H1 (cell line): Measurements from ENCODE around the gene ZNF423. TPM values are rescaled to one million over a fixed set of nuclear protein-coding genes. Genes with fewer than 3 reads are reported as not detected.

Experiments used
- CTCF ChIA-PET: fragments of 300-600 bp; sonication (Branson Sonifier 250); formaldehyde crosslinking; loops from one replicate; lab custom pipeline; 2021; ENCODE audit not compliant: partially characterized antibody; lab: Charles Lee
- POLR2A ChIA-PET: fragments of 300-600 bp; sonication (Branson Sonifier 250); formaldehyde crosslinking; loops from one replicate; lab custom pipeline; 2021; ENCODE audit warnings: inconsistent platforms; ENCODE audit not compliant: partially characterized antibody; lab: Charles Lee
- DNase-seq, 2 experiments: peaks; one replicate each; pipeline versions ENCODE4 v3.0.0 to v3.0.0-alpha.2; 2010 to 2022; ENCODE audit warnings: low spot score in 2 of 2, low read depth in 1 of 2, mixed read lengths in 1 of 2
- FAIRE-seq: peaks from 2 replicates; lab custom pipeline; 2011; peaks lifted over from hg19 to GRCh38; lab: Jason Lieb, UNC
- H2AFZ ChIP-seq: 2 replicates; pipeline ENCODE4 v1.8.1; 2012; ENCODE audit warnings: low read length, inconsistent platforms
- H2AK5ac ChIP-seq: 2 replicates; pipeline ENCODE4 v1.6.1; 2013; ENCODE audit warnings: low read depth, low read length
- H2BK120ac ChIP-seq: replicated peaks from 2 replicates; pipeline ENCODE3; 2013; ENCODE audit warnings: low read depth, low read length, inconsistent platforms
- H2BK12ac ChIP-seq: 2 replicates; pipeline ENCODE4 v1.6.1; 2013; ENCODE audit warnings: low read depth, low read length
- H2BK15ac ChIP-seq: 2 replicates; pipeline ENCODE4 v1.6.1; 2013; ENCODE audit warnings: low read length
- H2BK20ac ChIP-seq: 2 replicates; pipeline ENCODE4 v1.6.1; 2013; ENCODE audit warnings: low read length
- H2BK5ac ChIP-seq: 2 replicates; pipeline ENCODE4 v1.6.1; 2013; ENCODE audit warnings: low read depth, low read length
- H3K14ac ChIP-seq: 2 replicates; pipeline ENCODE4 v1.6.1; 2013; ENCODE audit warnings: inconsistent platforms; ENCODE audit not compliant: insufficient read length
- H3K18ac ChIP-seq: 2 replicates; pipeline ENCODE4 v1.6.1; 2013; ENCODE audit warnings: low read length; ENCODE audit errors: extremely low read depth
- H3K23ac ChIP-seq: 2 replicates; pipeline ENCODE4 v1.6.1; 2013; ENCODE audit warnings: inconsistent platforms; ENCODE audit not compliant: insufficient read length
- H3K23me2 ChIP-seq: 2 replicates; pipeline ENCODE4 v1.6.1; 2013; ENCODE audit warnings: low read depth, low read length
- H3K27ac ChIP-seq: 2 replicates; pipeline ENCODE4 v1.6.1; 2011; ENCODE audit warnings: low read depth, low read length, inconsistent platforms
- H3K27me3 ChIP-seq, 4 experiments: replicated peaks in 1 of 4; 1 replicate in 1 of 4; 2 replicates in 3 of 4; pipeline versions ENCODE4 v1.6.1 to v1.8.1; 2011 to 2013; ENCODE audit warnings: low read length in 3 of 4, mild to moderate bottlenecking in 3 of 4, inconsistent platforms in 2 of 4, mixed read lengths in 2 of 4, moderate library complexity in 1 of 4; ENCODE audit not compliant: control insufficient read depth in 3 of 4, insufficient read depth in 3 of 4; ENCODE audit errors: extremely low read depth in 1 of 4
- H3K36me3 ChIP-seq, 4 experiments: 2 replicates each; pipeline versions ENCODE4 v1.6.1 to v1.8.1; 2011 to 2013; ENCODE audit warnings: mild to moderate bottlenecking in 4 of 4, low read length in 3 of 4, moderate library complexity in 2 of 4, control low read depth in 1 of 4, inconsistent platforms in 1 of 4; ENCODE audit not compliant: insufficient read depth in 4 of 4, control insufficient read depth in 2 of 4
- H3K4ac ChIP-seq: replicated peaks from 2 replicates; pipeline ENCODE3; 2013; ENCODE audit warnings: low read length, low read depth, mixed read lengths, inconsistent platforms; ENCODE audit not compliant: insufficient read length
- H3K4me1 ChIP-seq, 4 experiments: replicated peaks in 1 of 4; 1 replicate in 1 of 4; 2 replicates in 3 of 4; pipeline versions ENCODE4 v1.6.1 to v1.8.1; 2011 to 2013; ENCODE audit warnings: low read length in 3 of 4, inconsistent platforms in 2 of 4, mixed read lengths in 1 of 4; ENCODE audit not compliant: insufficient read depth in 4 of 4, control insufficient read depth in 3 of 4
- H3K4me2 ChIP-seq, 2 experiments: 2 replicates each; pipeline versions ENCODE4 v1.6.1 to v1.8.1; 2011 to 2013; ENCODE audit warnings: low read depth in 2 of 2, low read length in 2 of 2, control low read depth in 1 of 2, inconsistent platforms in 1 of 2, mild to moderate bottlenecking in 1 of 2; ENCODE audit not compliant: insufficient read depth in 1 of 2
- H3K4me3 ChIP-seq, 4 experiments: fragments of 200-600, 300-600 bp in 1 of 4; sonication (generic), shearing (Covaris generic), sonication (Bioruptor Twin) in 1 of 4; 2 replicates each; pipeline versions ENCODE4 v1.5.1 to v1.8.1; 2011 to 2016; ENCODE audit warnings: low read length in 4 of 4, low read depth in 3 of 4, control low read depth in 2 of 4, inconsistent platforms in 2 of 4, mild to moderate bottlenecking in 2 of 4, mixed read lengths in 1 of 4, moderate library complexity in 1 of 4; ENCODE audit not compliant: insufficient read depth in 2 of 4; ENCODE audit errors: extremely low read depth in 1 of 4
- H3K56ac ChIP-seq: replicated peaks from 2 replicates; pipeline ENCODE3; 2013; ENCODE audit warnings: low read depth, mild to moderate bottlenecking, mixed read lengths, low read length, inconsistent platforms; ENCODE audit not compliant: insufficient read length
- H3K79me1 ChIP-seq: 2 replicates; pipeline ENCODE4 v1.6.1; 2013; ENCODE audit warnings: low read depth, low read length, control low read depth
- H3K79me2 ChIP-seq, 2 experiments: 2 replicates each; pipeline versions ENCODE4 v1.6.1 to v1.8.1; 2012 to 2013; ENCODE audit warnings: low read length in 2 of 2, mild to moderate bottlenecking in 2 of 2, inconsistent platforms in 1 of 2; ENCODE audit not compliant: insufficient read depth in 2 of 2, control insufficient read depth in 1 of 2
- H3K9ac ChIP-seq, 4 experiments: replicated peaks in 1 of 4; 1 replicate in 1 of 4; 2 replicates in 3 of 4; pipeline versions ENCODE4 v1.6.1 to v1.8.1; 2011 to 2013; ENCODE audit warnings: low read depth in 3 of 4, low read length in 3 of 4, control low read depth in 2 of 4, mild to moderate bottlenecking in 2 of 4, moderate library complexity in 2 of 4, inconsistent platforms in 1 of 4; ENCODE audit errors: extremely low read depth in 1 of 4
- H3K9me3 ChIP-seq, 2 experiments: 2 replicates each; pipeline versions ENCODE4 v1.6.1 to v1.8.1; 2012 to 2013; ENCODE audit warnings: mild to moderate bottlenecking in 2 of 2, moderate library complexity in 2 of 2, control low read depth in 1 of 2, inconsistent platforms in 1 of 2, low read depth in 1 of 2, low read length in 1 of 2, mixed read lengths in 1 of 2; ENCODE audit not compliant: insufficient read depth in 2 of 2
- H4K20me1 ChIP-seq, 2 experiments: replicated peaks in 1 of 2; 2 replicates each; pipeline versions ENCODE3 to v1.8.1; 2011 to 2013; ENCODE audit warnings: inconsistent platforms in 2 of 2, low read length in 2 of 2, mild to moderate bottlenecking in 1 of 2; ENCODE audit not compliant: insufficient read depth in 2 of 2, control insufficient read depth in 1 of 2
- H4K5ac ChIP-seq: 2 replicates; pipeline ENCODE4 v1.6.1; 2013; ENCODE audit warnings: low read length, low read depth, mixed read lengths, inconsistent platforms; ENCODE audit not compliant: insufficient read length
- H4K8ac ChIP-seq: 2 replicates; pipeline ENCODE4 v1.8.0; 2013; ENCODE audit warnings: mild to moderate bottlenecking, moderate library complexity, low read length, inconsistent platforms; ENCODE audit not compliant: insufficient read depth; ENCODE audit errors: extremely low read depth
- H4K91ac ChIP-seq: replicated peaks from 2 replicates; pipeline ENCODE3; 2013; ENCODE audit warnings: low read length, mixed read lengths, inconsistent platforms; ENCODE audit not compliant: insufficient read length
- BACH1 ChIP-seq: IDR thresholded peaks from 2 replicates; pipeline ENCODE4 v1.6.1; 2012; ENCODE audit warnings: low read length, improper control_type of control experiment
- CHD1 ChIP-seq: IDR thresholded peaks from 2 replicates; pipeline ENCODE4 v1.6.1; 2012; ENCODE audit warnings: low read depth, low read length, improper control_type of control experiment
- CREB1 ChIP-seq: IDR thresholded peaks from 2 replicates; pipeline ENCODE4 v1.6.1; 2012; ENCODE audit warnings: inconsistent platforms
- CTBP2 ChIP-seq: IDR thresholded peaks from 2 replicates; pipeline ENCODE4 v1.7.0; 2011; ENCODE audit warnings: borderline replicate concordance, mild to moderate bottlenecking, moderate library complexity, mixed read lengths, low read length; ENCODE audit not compliant: insufficient read depth, insufficient read length
- E2F6 ChIP-seq: IDR thresholded peaks from 2 replicates; pipeline ENCODE4 v1.6.1; 2012; ENCODE audit warnings: inconsistent platforms
- EP300 ChIP-seq, 2 experiments: IDR thresholded peaks; 1 replicate in 1 of 2; 2 replicates in 1 of 2; pipeline ENCODE4 v1.6.1; 2011 to 2012; ENCODE audit warnings: low read depth in 2 of 2, low read length in 2 of 2, mild to moderate bottlenecking in 2 of 2, borderline replicate concordance in 1 of 2, inconsistent platforms in 1 of 2, moderate library complexity in 1 of 2
- JUN ChIP-seq: IDR thresholded peaks from 2 replicates; pipeline ENCODE4 v1.6.1; 2011; ENCODE audit warnings: low read depth, mild to moderate bottlenecking, improper control_type of control experiment, low read length
- PHF8 ChIP-seq: fragments of 200-600 bp; sonication (generic); conservative IDR thresholded peaks from 2 replicates; pipeline ENCODE4 v1.7.1; 2012; ENCODE audit warnings: low read depth, mild to moderate bottlenecking, inconsistent platforms, low read length, moderate library complexity
- POU5F1 ChIP-seq: IDR thresholded peaks from 2 replicates; pipeline ENCODE4 v1.6.1; 2011; ENCODE audit warnings: low read depth, mild to moderate bottlenecking, low read length, moderate library complexity
- SIN3A ChIP-seq, 2 experiments: IDR thresholded peaks in 1 of 2; conservative IDR thresholded peaks in 1 of 2; 2 replicates each; pipeline ENCODE4 v1.6.1; 2011 to 2012; ENCODE audit warnings: low read length in 2 of 2, improper control_type of control experiment in 1 of 2, low read depth in 1 of 2, mild to moderate bottlenecking in 1 of 2
- WGBS, 2 experiments: shearing (Covaris generic) in 1 of 2; methylation state at CpG; one replicate each; pipeline versions ENCODE4 v1.1.6 to v1.1.7; 2013 to 2015; ENCODE audit warnings: low lambda C conversion rate in 2 of 2, mixed read lengths in 2 of 2, inconsistent platforms in 1 of 2, low coverage in 1 of 2, missing lambda C conversion rate in 1 of 2; ENCODE audit not compliant: insufficient replicate concordance in 2 of 2, insufficient coverage in 1 of 2, insufficient read length in 1 of 2; ENCODE audit errors: extremely low coverage in 1 of 2, missing lambda C conversion rate in 1 of 2; 5-methylcytosine and 5-hydroxymethylcytosine counted together
- polyA plus RNA-seq, 7 experiments: library from polyadenylated mRNA; depleted of rRNA in 3 of 7; stranded (reverse) in 5 of 7; unstranded in 2 of 7; fragments of >200 nt in 5 of 7; fragments of 200-250 nt in 2 of 7; gene quantifications; 1 replicate in 5 of 7; 2 replicates in 1 of 7; 4 replicates in 1 of 7; pipeline versions ENCODE4 v1.2.1 to v1.2.3, GENCODE V29; 2011 to 2013; ENCODE audit warnings: missing spikeins in 2 of 7, mixed read lengths in 2 of 7
- total RNA-seq: library from RNA; stranded (reverse); fragmentation: NEBNext Ultra II Directional; extraction: Animal tissue kit (Norgen Biotek cat#: 25700); gene quantifications from 2 replicates; pipeline ENCODE4 v1.2.1, GENCODE V29; 2021

The ZNF423 gene
- total and polyA plus RNA-seq, 2 of the 8 experiments (the other 6 are each of a cell fraction or from before 2014, with no cell fraction given) = 38.2 to 52.3 TPM

DNA sequence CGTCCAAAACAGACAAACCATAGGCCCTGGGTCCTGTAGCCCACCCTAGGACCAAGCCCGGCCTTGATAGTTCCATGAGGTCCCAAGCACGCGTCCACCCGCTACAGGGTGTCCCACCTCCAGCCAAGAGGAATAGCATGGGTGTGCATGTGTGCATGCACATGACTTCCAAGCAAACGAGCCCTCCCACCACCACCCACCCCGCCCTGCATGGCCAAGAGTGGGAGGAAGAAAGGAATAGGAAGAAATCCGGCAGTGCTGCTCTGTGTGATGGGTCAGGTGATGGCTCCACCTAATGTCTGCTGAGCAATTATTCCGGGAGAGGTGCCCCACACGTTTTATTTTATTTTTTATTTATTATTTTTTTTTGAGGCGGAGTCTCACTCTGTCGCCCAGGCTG is 184.6 kb downstream of the ZNF423 start:
- Histone ChIP-seq H3K9me3 (no peaks in the 10 kb centered on the region), H4K8ac (no peak overlapping the region), H2BK15ac (no peak overlapping the region), H4K5ac (no peak overlapping the region), H3K9ac (no peak overlapping the region), H2BK12ac (no peak overlapping the region), H3K4ac (no peak overlapping the region), H3K79me1 (peaks cover 11% of the 10 kb centered on the region), H3K23me2 (no peaks in the 10 kb centered on the region), H2AK5ac (no peak overlapping the region), H3K79me2 (peaks cover 0 to 6% of the 10 kb centered on the region in 2 experiments; a peak in 1 of 4 replicates), H3K18ac (no peak overlapping the region), H2BK120ac (no peak overlapping the region), H3K4me2 (no peak overlapping the region), H3K27me3 (no peaks in the 10 kb centered on the region), H3K36me3 (no peaks in the 10 kb centered on the region), H3K14ac (no peak overlapping the region), H3K4me1 (peaks cover 0 to 4% (median 2%) of the 10 kb centered on the region in 4 experiments; a peak in 2 of 7 replicates), H4K91ac (no peak overlapping the region), H2AFZ (no peak overlapping the region), H3K56ac (no peak overlapping the region), H2BK5ac (no peak overlapping the region), H2BK20ac (no peak overlapping the region), H4K20me1 (peaks cover 1 to 5% of the 10 kb centered on the region in 2 experiments), H3K23ac (no peak overlapping the region), H3K27ac (no peak overlapping the region), H3K4me3 (no peak overlapping the region)
- FAIRE-seq (no peak), DNase-seq (no peak)
- ChIA-PET POLR2A (interaction anchor here (1.2 kb wide), 1 partner anchor 10 kb away, joined by 5 read pairs; no protein-coding TSS in a partner anchor), CTCF (interaction anchor here (1.0 to 1.5 kb wide), 7 partner anchors 8 to 78 kb away, joined by 3 to 4 read pairs (median 3); no protein-coding TSS in a partner anchor)
- TF ChIP-seq E2F6 = no peak
- TF ChIP-seq PHF8 = no peak
- TF ChIP-seq JUN = no peak
- TF ChIP-seq CREB1 = no peak
- TF ChIP-seq BACH1 = no peak
- TF ChIP-seq EP300 (IDR thresholded peaks at IDR 0.05; ENCODE audit: borderline replicate concordance in 1 of 2, low read depth in 2 of 2, low read length in 2 of 2) = no peak
- TF ChIP-seq CTBP2 = no peak
- TF ChIP-seq CHD1 = no peak
- TF ChIP-seq SIN3A (conservative IDR thresholded peaks at IDR 0.05 in 1 of 2, IDR thresholded peaks at IDR 0.05 in 1 of 2; ENCODE audit: low read depth in 1 of 2, low read length in 2 of 2) = no peak
- TF ChIP-seq POU5F1 = no peak
- WGBS, 2 experiments = 93% methylated on average over 12 of the region's 12 CpGs; no CpG with 5 or more reads in 1 of the 2 experiments
